HG03521 (cell line): ENCODE results near the gene TOB2.
"Not testable (repeated sequence)": the region's sequence is repeated elsewhere in the genome, so short reads cannot be mapped to it uniquely, and the experiment has no call there.

ENCODE experiments used
- ATAC-seq: cut with Tn5 transposase; IDR thresholded peaks from one replicate; pipeline ENCODE4 v1.9.1; 2021; ENCODE audit warnings: mild to moderate bottlenecking, moderate library complexity; ENCODE audit not compliant: unreplicated experiment

The TOB2 gene

DNA sequence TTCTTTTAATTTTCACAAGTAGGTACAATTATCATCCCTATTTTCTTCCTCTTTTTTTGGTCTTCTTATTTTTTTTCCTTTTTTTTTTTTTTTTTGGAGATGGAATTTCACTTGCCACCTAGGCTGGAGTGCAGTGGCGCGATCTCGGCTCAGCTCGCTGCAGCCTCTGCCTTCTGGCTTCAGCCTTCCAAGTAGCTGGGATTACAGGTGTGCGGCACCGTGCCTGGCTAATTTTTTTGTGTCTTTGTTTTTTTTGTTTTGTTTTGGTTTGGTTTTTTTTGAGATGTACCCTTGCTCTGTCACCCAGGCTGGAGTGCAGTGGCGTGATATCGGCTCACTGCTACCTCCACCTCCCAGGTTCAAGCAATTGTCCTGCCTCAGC lies 16.7 kb downstream of the TOB2 start:
- no peak for ATAC-seq

DNA sequence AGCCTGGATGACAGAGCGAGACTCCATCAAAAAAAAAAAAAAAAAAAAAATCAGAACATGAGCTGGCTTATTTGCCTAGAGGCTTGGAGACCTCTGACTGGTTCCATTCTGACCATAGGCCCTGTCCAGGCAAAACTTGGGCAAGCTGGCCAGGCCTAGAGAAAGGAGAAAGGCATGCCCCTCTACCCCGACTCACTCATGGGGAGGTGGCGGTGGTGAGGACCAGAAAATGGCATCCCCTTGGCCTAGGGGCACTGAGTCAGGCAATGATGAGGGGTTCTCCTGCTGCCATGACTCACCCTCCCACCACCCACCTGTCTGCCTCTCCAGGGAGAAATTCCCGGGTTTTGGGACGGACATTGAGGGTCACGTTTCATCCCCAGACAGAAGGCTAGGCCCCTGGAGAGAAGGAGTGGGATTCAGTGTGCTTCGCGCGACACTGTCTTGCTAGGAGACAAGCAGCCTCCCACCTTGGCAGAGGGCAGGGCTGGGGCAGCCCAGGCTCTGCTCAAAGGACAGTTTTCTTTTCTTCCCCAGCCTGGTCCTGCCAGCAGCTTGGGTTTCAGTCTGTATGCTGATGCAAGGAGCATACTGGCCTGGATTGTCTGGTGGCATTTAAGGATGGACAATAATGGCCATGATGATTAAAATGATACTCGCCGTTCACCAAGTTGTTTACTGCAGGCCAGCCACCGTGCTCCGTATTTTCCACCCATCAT lies 17.2 kb downstream of the TOB2 start:
- no peak for ATAC-seq

DNA sequence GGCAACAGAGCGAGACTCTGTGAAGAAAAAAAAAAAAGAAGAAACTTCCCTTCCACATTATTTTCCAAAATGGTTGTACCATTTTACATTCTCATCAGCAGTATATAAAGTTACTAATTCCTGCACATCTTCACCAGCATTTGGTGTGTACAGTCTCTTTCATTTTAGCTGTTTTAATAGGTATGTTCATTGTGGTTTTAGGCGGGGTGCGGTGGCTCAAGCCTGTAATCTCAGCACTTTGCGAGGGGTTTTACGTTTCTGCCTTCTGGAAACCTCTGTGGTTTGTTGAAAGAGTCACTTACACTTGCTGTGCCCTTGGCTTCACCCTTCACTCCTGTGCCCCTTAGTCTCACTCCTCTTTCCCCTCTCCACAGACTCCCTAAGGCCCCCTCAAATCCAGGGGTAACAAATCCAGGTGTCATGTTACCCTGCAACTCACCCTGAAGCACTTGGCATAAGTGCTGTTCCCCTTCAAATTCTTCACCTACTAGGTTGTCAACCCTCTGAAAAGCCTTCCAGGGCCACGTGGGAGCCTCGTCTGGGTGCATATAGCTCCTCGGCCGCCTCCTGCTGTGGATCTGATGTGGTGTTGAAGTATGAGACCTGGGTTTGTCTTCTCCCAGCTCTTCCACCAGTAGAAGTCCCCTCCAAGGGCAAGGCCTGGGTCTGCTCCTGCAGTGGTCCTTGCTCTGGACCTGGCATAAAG lies 20.8 kb downstream of the TOB2 start:
- no peak for ATAC-seq

DNA sequence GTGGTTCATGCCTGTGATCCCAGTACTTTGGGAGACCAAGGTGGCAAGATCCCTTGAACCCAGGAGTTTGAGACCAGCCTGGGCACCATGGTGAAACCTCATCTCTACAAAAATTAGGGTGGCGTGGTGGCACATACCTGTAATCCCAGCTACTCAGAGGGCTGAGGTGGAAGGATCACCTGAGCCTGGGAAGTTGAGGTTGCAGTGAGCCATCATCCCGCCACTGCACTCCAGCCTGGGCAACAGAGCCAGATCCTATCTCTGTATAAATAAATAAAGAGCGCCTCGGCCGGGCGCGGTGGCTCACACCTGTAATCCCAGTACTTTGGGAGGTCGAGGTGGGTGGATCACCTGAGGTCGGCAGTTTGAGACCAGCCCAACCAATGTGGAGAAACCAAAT lies 27.9 kb downstream of the TOB2 start:
- no peak for ATAC-seq

DNA sequence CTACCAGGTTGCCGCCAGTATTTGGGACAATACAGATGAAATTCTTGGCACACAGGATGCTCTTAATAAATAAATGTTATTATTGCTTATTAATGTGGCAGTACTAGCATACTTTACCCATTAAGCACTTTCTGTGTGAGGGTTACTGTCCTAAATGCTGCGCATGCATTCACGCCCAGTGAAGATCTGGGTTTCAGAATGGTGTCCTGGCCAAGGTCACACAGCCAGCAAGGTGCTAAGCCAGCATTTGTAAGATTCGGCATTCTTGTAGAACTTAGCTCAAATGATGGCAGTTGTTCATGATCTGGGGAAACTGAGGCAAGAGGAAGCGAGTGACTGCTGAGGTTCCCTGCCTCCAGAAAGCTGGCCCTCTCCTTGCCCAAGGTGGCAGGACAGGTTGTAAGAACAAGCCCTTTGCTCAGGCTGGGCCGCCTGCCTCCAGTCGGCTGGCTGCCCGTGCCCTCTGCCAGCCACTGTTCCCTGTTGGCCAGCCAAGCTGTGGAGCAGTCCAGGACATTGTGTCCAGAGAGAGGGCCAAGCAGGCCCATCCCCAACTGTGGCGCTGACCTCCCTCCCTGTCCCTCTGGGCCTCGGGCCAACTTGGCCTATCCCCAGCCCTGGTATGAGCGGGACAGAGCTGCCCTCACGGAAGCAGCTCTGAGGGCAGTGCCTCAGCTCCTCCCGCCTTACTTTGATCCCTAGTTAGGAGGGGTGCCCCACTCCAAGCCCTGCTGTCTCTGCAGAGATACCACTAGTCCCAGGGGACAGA lies 28.8 kb downstream of the TOB2 start:
- no peak for ATAC-seq

DNA sequence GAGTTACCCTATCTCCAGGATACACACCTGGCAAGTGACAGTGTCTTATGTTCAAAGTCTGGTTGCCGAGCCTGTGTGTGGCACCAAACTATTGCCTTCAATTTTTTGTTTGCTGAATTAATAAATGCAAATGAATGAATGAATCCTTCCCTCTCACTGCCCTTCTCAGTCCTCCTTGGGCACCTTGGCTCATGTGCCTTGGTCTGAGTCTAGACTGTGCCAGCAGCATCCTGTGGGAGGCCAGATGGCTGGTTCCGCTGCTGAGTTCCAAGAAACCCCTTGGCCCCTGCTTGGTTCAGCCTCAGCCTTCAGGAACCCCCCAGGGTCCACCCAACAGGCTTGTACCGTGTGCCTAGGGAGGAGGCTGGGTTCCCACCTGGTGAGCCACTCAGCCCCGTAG lies 31.0 kb downstream of the TOB2 start:
- ATAC-seq, result no peak

DNA sequence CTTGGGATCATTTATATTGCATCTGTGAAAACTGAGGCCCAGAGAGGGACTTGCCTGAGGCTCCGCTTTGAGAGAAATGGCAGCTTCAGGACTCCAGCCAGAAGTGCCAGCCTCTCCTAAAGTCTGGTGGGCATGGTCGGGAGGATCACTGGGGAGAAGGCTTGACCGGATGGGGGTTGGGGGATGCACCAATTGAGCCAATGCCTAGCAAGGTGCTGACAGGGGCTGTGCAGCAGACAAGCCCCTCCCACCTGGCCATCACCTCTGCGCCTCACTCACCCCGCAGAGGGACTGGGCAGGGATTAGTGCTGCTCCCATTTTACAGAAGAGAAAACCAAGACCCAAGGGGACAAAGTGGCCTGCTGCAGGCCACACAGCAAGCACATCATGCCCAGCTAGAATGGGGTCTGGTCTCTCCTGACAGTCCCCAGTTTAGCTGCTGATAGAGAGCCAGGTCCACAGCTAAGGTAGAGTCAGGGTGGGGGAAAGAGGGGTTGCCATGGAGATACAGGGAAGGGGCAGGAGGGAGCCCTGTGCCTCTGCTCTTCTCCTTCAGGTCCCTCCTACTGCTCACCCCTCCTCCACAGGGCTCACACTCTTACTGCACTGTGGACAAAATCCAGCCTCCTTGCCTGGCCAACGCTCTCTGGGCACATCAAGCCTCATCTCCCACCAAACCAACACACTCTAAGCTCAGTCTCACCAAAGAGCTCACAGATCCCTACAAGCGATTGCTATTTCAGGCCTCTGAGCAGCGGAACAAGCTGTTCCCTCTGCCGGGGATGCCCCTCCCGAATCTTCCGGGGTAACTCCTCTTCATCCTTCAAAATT lies 35.4 kb downstream of the TOB2 start:
- no peak for ATAC-seq

DNA sequence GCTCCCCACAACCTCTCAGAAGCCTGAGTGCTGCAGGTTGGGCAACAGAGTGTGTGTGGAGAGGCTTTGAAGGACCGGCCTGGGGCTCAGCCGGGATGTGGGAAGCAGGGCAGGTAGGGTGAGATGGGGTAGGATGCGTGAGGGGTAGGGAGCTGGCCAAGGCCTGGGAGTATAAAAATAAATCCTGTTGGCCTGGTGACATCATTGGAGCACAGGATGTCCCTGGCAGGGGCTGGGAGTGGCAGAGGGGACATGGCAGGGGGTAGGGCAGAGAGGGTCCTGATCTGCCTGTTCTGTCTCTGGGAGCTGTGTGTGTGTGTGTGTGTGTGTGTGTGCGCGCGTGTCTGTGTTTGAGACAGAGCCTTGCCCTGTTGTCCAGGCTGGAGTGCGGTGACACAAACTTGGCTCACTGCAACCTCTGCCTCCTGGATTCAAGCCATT lies 36.3 kb downstream of the TOB2 start:
- no peak for ATAC-seq

DNA sequence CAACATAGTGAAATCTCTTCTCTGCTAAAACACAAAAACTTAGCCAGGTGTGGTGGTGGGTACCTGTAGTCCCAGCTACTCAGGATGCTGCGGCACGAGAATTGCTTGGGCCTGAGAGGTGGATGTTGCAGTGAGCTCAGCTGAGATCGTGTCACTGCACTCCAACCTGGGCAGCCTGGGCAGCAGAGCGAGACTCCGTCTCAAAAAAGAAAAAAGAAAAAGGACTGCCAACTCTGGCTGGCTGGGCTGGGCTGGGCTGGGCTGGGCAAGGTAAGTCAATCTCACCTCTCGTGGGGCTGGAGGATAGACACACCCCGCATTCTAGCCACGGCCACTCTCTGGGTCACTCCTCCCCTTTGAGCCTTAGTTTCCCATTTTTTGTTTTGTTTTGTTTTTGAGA lies 37.9 kb downstream of the TOB2 start:
- no peak for ATAC-seq

DNA sequence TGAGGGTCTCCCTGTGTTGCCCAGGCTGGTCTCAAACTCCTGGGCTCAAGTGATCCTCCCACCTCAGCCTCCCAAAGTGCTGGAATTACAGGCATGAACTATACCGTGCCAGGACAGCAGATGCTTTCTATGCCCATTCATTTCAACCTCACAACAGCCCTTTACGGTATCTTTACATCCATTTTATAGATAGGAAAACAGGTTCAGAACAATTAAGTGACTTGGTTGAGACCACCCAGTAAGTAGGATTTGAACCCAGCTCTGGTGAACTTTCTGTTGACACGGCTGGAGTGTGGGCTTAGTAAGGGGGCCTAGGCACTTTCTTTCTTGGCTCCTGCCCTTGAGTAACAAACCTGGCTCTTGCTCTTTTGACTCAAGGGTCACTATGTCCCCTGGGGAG lies 39.2 kb downstream of the TOB2 start:
- no peak for ATAC-seq

DNA sequence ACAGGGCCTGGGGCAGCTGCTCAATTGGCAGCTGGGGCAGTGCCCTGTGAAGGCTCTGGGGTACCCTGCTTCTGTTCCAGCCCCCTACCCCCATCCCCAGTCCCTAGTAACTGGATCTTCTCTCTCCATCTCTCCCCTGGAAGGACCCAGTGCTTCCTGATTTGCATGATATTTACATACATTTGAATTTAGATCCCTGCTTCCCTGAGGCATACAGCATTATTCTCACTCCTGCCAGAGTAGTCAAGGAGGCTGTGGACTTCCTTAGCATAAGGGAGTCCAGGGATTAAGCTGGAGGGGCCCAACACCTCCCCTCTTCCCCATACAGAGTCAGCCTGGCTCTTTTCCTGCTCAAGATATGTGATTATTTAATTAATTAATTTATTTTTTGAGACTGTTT lies 40.2 kb downstream of the TOB2 start:
- ATAC-seq, result no peak

DNA sequence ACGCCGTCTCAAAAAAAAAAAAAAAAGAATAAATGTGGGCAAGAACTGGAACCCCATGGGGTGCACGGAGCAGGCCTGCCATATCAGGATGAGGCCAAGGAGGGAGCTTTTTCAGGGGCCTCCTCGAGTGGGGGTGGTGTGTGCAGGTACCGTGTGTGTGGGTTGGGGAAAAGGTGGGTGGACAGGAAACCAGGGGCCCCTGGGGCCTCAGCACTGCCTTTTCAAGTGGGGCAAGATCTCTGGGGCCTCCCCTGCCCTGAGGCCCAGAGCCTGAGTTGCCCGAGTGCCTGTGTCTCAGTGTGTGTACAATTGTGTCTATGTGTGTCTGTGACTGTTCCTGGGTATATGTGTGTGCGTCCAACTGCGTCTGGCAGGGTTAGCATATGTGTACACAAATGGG lies 41.0 kb downstream of the TOB2 start:
- no peak for ATAC-seq

DNA sequence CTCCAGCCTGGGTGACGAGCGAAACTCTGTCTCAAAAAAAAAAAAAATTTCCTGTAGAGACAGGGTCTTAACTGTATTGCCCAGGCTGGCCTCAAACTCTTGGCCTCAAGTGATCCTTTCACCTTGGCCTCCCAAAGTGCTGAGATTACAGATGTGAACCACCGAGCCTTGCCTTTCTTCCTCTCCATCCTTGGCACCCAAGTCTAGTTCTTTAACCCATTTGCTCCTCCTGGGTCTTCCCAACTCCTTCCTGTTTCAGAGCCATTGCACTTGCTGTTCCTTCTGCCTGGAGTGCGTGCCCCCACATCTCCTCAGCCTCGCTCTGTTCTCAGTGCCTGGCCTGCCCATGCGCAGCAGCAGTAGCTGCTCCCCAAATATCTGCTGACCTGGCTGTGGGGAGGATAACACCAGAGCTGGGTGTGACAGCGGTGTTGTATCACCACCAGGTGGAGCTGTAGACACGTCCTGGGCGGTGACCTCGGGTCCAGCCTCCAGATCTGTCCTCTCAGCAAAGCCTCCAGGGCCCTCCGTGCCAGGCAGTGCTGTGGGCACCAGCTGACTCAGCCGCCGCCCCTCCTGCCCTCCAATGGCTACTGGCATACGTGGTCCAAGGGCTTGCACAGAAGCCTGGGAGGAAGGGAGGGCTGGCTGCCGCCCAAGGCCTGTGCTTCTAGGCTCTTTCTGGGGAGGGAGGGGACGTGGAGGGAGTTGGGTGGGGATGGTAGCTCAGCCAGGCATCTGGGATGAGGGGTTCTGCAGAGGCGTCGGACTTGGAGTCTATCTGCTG lies 42.9 kb downstream of the TOB2 start:
- ATAC-seq, result no peak

DNA sequence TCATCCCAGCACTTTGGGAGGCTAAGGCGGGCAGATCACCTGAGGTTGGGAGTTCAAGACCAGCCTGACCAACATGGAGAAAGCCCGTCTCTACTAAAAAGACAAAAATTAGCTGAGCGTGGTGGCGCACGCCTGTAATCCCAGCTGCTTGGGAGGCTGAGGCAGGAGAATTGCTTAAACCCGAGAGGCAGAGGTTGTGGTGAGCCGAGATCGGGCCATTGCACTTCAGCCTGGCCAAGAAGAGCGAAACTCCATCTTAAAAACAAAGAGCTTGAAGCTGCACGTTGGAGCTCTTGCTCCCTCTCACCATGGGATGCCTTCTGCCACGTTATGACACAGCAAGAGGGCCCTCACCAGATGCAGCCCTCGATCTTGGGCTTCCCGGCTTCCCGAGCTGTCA lies 43.8 kb downstream of the TOB2 start:
- not testable (repeated sequence) for ATAC-seq

DNA sequence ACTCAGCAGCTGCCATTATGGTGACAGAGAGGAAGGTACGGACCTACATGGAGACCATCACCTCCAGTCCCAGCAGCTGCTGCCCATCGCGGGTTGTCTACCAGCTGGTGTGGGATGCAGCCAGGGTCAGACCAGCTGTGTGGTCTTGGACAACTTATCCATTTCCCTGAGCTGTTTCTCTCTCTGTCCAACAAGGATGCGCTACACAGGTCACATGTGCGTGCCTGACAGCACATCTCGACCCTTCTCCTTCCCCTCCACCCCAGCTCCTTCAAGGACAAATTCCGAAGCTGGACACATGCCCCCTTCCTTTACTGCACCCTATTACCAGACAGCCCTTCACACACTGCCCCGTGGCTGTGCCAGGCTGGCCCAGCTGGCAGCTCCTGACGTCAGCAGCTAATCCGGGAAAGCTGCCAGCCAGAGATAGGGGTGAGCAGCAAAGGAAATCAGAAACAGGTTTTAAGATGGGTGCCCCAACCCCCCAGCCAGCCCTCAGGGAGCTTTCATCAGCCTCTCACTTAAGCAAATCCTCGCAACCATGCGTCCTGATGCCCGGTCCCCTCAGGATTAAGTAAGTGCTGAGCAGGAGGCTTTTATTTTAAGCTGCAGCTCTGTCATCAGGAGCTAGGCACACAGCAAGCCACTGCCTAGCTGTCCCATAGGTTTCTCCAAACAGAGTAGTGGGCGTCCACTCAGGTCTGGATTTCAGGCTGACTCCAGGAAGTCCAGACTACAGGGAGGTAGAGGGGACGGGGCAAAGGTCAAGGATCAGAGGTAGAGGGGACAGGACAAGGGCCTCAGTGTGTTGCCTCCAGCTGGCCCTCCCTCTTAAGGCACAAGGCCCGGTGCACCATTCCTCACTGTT lies 44.6 kb downstream of the TOB2 start:
- ATAC-seq, result no peak

DNA sequence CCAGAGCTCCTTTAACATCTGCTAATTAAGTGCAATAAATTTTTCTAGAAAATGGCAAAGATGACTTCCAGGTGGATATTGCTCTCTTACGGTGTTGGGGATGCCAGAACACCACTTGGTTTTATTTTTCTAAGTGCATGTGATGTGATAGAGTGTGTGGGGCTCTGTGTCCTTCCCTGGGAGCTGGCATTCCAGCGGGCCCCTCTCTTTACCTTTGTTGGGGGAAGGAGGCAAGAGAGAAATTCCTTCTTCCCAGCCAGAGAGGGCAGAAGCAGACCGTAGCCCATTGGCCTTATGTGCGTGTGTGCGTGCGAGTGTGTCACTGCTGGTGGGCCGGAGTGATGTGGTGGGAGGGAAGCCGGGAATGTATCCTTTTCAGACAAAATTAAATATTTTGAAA lies 47.7 kb downstream of the TOB2 start:
- ATAC-seq, result no peak

DNA sequence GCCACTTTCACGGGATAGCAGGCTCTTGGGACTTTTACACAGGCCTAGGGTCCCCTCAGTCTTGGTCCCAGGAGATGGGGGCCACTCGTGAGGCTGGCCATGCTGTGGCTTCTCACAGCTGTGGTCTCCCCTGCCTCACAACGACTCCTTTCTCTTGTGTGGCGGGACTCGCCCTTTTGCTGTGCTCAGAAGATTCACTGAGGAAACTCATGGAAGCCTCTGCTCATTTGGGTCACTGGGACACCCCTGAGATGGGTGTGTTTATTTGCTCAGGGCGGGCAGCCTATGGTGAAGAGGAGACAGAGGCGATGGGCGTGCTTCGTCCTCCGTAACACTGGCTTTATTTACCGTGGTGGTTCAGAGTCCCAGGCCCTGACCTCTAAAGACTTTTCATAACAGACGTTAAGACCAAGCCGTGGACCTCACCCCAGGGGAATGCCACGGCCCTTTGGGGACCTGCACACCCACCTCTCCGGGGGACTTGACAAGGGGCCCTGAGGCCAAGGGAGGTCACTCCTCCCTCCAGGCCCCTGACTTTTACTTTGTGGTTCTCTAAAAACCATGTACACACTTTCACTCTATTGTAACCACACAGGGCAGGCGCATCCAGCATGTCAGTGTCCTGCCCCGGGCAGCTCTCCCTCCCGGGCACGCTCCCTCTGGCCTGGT lies 49.3 kb downstream of the TOB2 start:
- ATAC-seq, result no peak

DNA sequence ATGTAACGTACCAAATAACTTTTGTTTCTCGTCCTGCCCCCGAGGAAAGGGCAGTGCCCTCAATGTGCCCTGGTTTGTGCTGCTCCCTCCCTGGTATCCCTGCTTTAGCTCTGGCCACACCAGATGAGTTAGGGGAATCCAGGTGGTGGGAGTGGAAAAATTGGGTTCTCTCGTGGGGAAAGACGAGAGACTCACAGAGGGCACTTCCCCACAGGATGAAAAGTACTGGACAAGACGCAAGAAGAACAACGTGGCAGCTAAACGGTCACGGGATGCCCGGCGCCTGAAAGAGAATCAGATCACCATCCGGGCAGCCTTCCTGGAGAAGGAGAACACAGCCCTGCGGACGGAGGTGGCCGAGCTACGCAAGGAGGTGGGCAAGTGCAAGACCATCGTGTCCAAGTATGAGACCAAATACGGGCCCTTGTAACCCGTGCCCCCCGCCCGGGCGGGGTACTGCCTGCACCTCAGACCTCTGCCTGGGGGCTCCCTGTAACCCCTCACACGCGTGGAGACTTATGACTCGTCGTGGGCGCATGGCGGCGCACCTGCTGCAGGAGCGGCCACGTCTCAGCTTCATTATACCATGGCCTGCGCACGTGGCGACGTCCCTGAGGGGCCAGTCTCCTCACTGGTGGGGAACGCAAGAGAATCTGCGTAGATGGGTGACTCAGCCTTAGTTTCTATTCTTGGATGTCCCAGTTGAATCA lies 50.9 kb downstream of the TOB2 start:
- no peak for ATAC-seq
